Vagina (tissue), 2 donors: ENCODE results near the gene SEPTIN5. TPM values are rescaled to one million over a fixed set of nuclear protein-coding genes. Genes with fewer than 3 reads are reported as not detected.

Experiments
- DNase-seq, 2 donors: peaks; one replicate each; pipeline ENCODE4 v3.0.0-alpha.2; 2017; ENCODE audit errors: extremely low spot score in 2 of 2
- H3K27ac ChIP-seq: fragments of 200-600 bp; sonication (generic); one replicate; pipeline ENCODE4 v1.5.1; 2019
- H3K27me3 ChIP-seq: fragments of 200-600 bp; sonication (generic); one replicate; pipeline ENCODE4 v1.5.1; 2019
- H3K36me3 ChIP-seq, 2 donors: fragments of 200-600 bp; sonication (generic); one replicate each; pipeline ENCODE4 v1.5.1; 2017 to 2019
- H3K4me1 ChIP-seq: fragments of 200-600 bp; sonication (generic); one replicate; pipeline ENCODE4 v1.5.1; 2019
- H3K4me3 ChIP-seq, 2 donors: fragments of 200-600 bp; sonication (generic); 1 replicate in 1 of 2; 2 replicates in 1 of 2; pipeline ENCODE4 v1.5.1; 2016 to 2019
- H3K9me3 ChIP-seq: fragments of 200-600 bp; sonication (generic); one replicate; pipeline ENCODE4 v1.5.1; 2019
- CTCF ChIP-seq, 3 experiments: fragments of 450-650 bp in 2 of 3; fragments of 200-600 bp in 1 of 3; sonication (generic) in 1 of 3; IDR thresholded peaks; one replicate each; pipeline ENCODE4 v1.5.1; 2017 to 2019; ENCODE audit warnings: antibody characterized with exemption in 3 of 3, mild to moderate bottlenecking in 2 of 3, moderate library complexity in 2 of 3
- POLR2A ChIP-seq, 2 donors: fragments of 450-650 bp; IDR thresholded peaks; one replicate each; pipeline ENCODE4 v1.6.1; 2017; ENCODE audit warnings: antibody characterized with exemption in 2 of 2, mild to moderate bottlenecking in 2 of 2, moderate library complexity in 2 of 2
- POLR2AphosphoS5 ChIP-seq, 2 donors: sonication (generic); formaldehyde crosslinking; IDR thresholded peaks; one replicate each; pipeline ENCODE4 v1.9.0; 2017; ENCODE audit warnings: antibody characterized with exemption in 2 of 2, mild to moderate bottlenecking in 2 of 2, low read depth in 1 of 2; ENCODE audit not compliant: insufficient read depth in 1 of 2
- intact Hi-C: fragments of 100-400 bp; cut with DNase I; formaldehyde crosslinking; loops from one replicate; pipeline ENCODE4 v1.15.1; 2023
- total RNA-seq: library from RNA; depleted of rRNA; stranded (reverse); fragments of >200 nt; gene quantifications from one replicate; pipeline ENCODE4 v1.2.3, GENCODE V29; 2016

Gene SEPTIN5
- total RNA-seq, 1 donor from 2014 or later, result 67.3 TPM

- Histone ChIP-seq H3K27ac (no peak overlapping the region), H3K36me3 (no peaks in the 10 kb centered on the region), H3K4me1 (peaks cover 44% of the 10 kb centered on the region), H3K4me3 (no peak overlapping the region), H3K9me3 (no peaks in the 10 kb centered on the region), H3K27me3 (peaks cover 13% of the 10 kb centered on the region)
- no peak for DNase-seq
- intact Hi-C loops, result no loop called here
- TF ChIP-seq POLR2AphosphoS5 (IDR thresholded peaks at IDR 0.05; ENCODE audit: insufficient read depth in 1 of 2, low read depth in 1 of 2) (no peak), CTCF (IDR thresholded peaks at IDR 0.05) (no peak), POLR2A (IDR thresholded peaks at IDR 0.05) (no peak)
Measured at GRCh38 chr22:19757985-19758895, 43.9 kb downstream of the SEPTIN5 start.

- Histone ChIP-seq H3K9me3 (no peaks in the 10 kb centered on the region), H3K4me3 (peak overlapping the region; percentile 26 to 31), H3K27me3 (peaks cover 13% of the 10 kb centered on the region), H3K4me1 (peaks cover 44% of the 10 kb centered on the region), H3K36me3 (no peaks in the 10 kb centered on the region), H3K27ac (no peak overlapping the region)
- intact Hi-C loops, result no loop called here
- TF ChIP-seq CTCF (IDR thresholded peaks at IDR 0.05) (no peak), POLR2A (IDR thresholded peaks at IDR 0.05) (no peak), POLR2AphosphoS5 (IDR thresholded peaks at IDR 0.05; ENCODE audit: insufficient read depth in 1 of 2, low read depth in 1 of 2) (no peak)
- DNase-seq, result no peak
Measured at GRCh38 chr22:19758896-19759426, 44.7 kb downstream of the SEPTIN5 start.

- H3K4me3 ChIP-seq, result peak overlapping the region; percentile 26 to 31
- intact Hi-C loops, result no loop called here
- H3K36me3 ChIP-seq, result no peaks in the 10 kb centered on the region
- H3K9me3 ChIP-seq, result no peaks in the 10 kb centered on the region
- TF ChIP-seq CTCF (IDR thresholded peaks at IDR 0.05) (no peak), POLR2AphosphoS5 (IDR thresholded peaks at IDR 0.05; ENCODE audit: insufficient read depth in 1 of 2, low read depth in 1 of 2) (no peak), POLR2A (IDR thresholded peaks at IDR 0.05) (no peak)
- peaks cover 44% of the 10 kb centered on the region for H3K4me1 ChIP-seq
- H3K27ac ChIP-seq, result no peak overlapping the region
- no peak for DNase-seq
- H3K27me3 ChIP-seq, result peaks cover 13% of the 10 kb centered on the region
Measured at GRCh38 chr22:19759427-19760057, 45.2 kb downstream of the SEPTIN5 start.

- no peak for DNase-seq
- TF ChIP-seq CTCF (IDR thresholded peaks at IDR 0.05), result no peak
- TF ChIP-seq POLR2AphosphoS5 (IDR thresholded peaks at IDR 0.05; ENCODE audit: insufficient read depth in 1 of 2, low read depth in 1 of 2), result no peak
- H3K4me3 ChIP-seq, result peak within 1 kb of the TSS; percentile 32 to 44
- H3K4me1 ChIP-seq, result peaks cover 38% of the 10 kb centered on the region
- H3K36me3 ChIP-seq, result no peaks in the 10 kb centered on the region
- no peak within 1 kb of the TSS for H3K27ac ChIP-seq
- H3K9me3 ChIP-seq, result no peaks in the 10 kb centered on the region
- intact Hi-C loops, result no loop called here
- H3K27me3 ChIP-seq, result peaks cover 7% of the 10 kb centered on the region
Measured at GRCh38 chr22:19760058-19760950, 46.0 kb downstream of the SEPTIN5 start, which contains the start of gene TBX1. Gene TBX1, plus strand, starts transcription at chr22:19760778. Its CDS starts 66 bp downstream, at chr22:19760844.
